ENCODE measurements around the gene MAP4.

DNA sequence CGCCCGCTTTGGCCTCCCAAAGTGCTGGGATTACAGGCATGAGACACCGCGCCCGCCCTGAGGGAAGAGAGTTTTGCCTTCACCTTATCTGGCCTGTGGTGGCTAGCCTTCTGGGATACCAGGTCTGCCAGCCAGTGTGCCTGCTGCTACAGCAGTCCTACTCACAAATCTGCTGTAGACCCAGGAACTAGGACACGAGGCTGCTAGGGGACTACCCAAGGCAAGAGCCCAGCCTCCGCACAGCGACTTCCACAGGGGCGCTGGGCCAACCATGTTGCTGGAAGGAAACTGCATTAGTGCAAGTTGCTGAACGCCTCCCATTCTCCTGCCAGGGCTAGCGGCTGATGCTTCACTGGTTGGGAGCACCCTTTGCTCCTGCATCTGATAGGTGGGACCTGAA, 159.5 kb downstream of the MAP4 start:
- TF ChIP-seq, protein P1, sequence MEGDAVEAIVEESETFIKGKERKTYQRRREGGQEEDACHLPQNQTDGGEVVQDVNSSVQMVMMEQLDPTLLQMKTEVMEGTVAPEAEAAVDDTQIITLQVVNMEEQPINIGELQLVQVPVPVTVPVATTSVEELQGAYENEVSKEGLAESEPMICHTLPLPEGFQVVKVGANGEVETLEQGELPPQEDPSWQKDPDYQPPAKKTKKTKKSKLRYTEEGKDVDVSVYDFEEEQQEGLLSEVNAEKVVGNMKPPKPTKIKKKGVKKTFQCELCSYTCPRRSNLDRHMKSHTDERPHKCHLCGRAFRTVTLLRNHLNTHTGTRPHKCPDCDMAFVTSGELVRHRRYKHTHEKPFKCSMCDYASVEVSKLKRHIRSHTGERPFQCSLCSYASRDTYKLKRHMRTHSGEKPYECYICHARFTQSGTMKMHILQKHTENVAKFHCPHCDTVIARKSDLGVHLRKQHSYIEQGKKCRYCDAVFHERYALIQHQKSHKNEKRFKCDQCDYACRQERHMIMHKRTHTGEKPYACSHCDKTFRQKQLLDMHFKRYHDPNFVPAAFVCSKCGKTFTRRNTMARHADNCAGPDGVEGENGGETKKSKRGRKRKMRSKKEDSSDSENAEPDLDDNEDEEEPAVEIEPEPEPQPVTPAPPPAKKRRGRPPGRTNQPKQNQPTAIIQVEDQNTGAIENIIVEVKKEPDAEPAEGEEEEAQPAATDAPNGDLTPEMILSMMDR (IDR thresholded peaks at IDR 0.05): no peak
- no peak for TF ChIP-seq POLR2A (IDR thresholded peaks at IDR 0.05)

Data from Peyer's patch (tissue), 4 donors.